ENCODE measurements around the gene P4HB.

DNA sequence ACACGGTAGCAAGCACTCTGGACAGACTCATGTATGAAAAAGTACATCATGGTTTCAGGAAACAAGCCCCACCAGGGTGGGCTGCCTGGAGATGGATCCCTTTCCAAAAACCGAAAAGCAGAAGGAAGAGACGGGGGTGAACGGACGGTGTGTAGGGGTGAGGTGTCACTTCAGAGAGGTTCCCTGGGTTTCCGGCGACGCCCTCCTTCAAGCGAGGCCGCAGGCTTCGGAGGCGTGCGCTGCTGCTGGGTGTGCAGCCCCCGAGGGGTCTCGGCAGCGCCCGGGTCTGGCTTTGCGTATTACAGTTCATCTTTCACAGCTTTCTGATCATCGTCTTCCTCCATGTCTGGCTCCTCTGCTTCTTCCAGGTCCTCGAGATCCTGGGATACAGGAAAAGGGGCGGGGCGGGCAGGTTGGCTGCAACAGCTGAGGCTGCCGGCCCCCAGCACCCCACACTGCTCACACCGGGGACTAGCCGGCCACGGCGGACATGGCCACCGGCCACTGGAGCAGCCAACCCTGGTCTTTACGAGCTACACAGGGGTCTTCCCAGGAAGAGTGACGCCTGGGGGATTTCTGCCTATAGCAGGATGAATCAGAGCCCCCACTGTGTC is 16.5 kb downstream of the P4HB start:
- TF ChIP-seq, protein P1, sequence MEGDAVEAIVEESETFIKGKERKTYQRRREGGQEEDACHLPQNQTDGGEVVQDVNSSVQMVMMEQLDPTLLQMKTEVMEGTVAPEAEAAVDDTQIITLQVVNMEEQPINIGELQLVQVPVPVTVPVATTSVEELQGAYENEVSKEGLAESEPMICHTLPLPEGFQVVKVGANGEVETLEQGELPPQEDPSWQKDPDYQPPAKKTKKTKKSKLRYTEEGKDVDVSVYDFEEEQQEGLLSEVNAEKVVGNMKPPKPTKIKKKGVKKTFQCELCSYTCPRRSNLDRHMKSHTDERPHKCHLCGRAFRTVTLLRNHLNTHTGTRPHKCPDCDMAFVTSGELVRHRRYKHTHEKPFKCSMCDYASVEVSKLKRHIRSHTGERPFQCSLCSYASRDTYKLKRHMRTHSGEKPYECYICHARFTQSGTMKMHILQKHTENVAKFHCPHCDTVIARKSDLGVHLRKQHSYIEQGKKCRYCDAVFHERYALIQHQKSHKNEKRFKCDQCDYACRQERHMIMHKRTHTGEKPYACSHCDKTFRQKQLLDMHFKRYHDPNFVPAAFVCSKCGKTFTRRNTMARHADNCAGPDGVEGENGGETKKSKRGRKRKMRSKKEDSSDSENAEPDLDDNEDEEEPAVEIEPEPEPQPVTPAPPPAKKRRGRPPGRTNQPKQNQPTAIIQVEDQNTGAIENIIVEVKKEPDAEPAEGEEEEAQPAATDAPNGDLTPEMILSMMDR (conservative IDR thresholded peaks at IDR 0.05; ENCODE audit: low read length) = no peak
- TF ChIP-seq EZH2phosphoT487 (IDR thresholded peaks at IDR 0.05; ENCODE audit: borderline replicate concordance, low read depth, low read length) = no peak

Data from OCI-LY7 (cell line).